Measurements from ENCODE around the gene VASN.

Gene VASN

GRCh38 chr16:4373356-4373908, 1.8 kb downstream of the VASN start:
- peak; percentile 66 for DNase-seq

- peak; percentile 97 for DNase-seq
These were observed 2.5 kb downstream of the VASN start for GRCh38 chr16:4373909-4374742.

GRCh38 chr16:4375717-4376116, 4.1 kb downstream of the VASN start:
- peak; percentile 72 for DNase-seq

- peak; percentile 89 for DNase-seq
These were observed 4.7 kb downstream of the VASN start for GRCh38 chr16:4376126-4376892.

GRCh38 chr16:4376893-4377572, 5.4 kb downstream of the VASN start:
- DNase-seq, result no peak

GRCh38 chr16:4377573-4378154, 6.0 kb downstream of the VASN start:
- no peak for DNase-seq

- DNase-seq, result no peak
These were observed 6.6 kb downstream of the VASN start for GRCh38 chr16:4378161-4378666.

GRCh38 chr16:4378999-4379690, 7.5 kb downstream of the VASN start:
- no peak for DNase-seq

GRCh38 chr16:4380119-4381063, 8.7 kb downstream of the VASN start:
- DNase-seq, result no peak

- DNase-seq, result no peak
These were observed 9.7 kb downstream of the VASN start for GRCh38 chr16:4381072-4381934.

- no peak for DNase-seq
These were observed 10.5 kb downstream of the VASN start for GRCh38 chr16:4381935-4382794.

GRCh38 chr16:4382795-4383357, 11.2 kb downstream of the VASN start:
- DNase-seq, result no peak

GRCh38 chr16:4383591-4384444, 12.2 kb downstream of the VASN start:
- no peak for DNase-seq

- no peak for DNase-seq
These were observed 12.9 kb downstream of the VASN start for GRCh38 chr16:4384509-4384942.

GRCh38 chr16:4385066-4385788, 13.6 kb downstream of the VASN start:
- no peak for DNase-seq

- no peak for DNase-seq
These were observed 14.3 kb downstream of the VASN start for GRCh38 chr16:4385789-4386450.

All from EL (cell line).